Common myeloid progenitor, CD34-positive (primary cell): ENCODE data around the gene PDE8A.
A peak's percentile ranks its signal among the peaks of the same experiment; 100 is the strongest.

Experiments used
- CTCF ChIA-PET: fragments of 350-600 bp; sonication (Branson Sonifier 250); formaldehyde crosslinking; loops from one replicate; lab custom pipeline; 2021; ENCODE audit warnings: antibody characterized with exemption; lab: Charles Lee
- POLR2A ChIA-PET: fragments of 350-600 bp; sonication (Branson Sonifier 250); formaldehyde crosslinking; loops from one replicate; lab custom pipeline; 2021; ENCODE audit warnings: antibody characterized with exemption; lab: Charles Lee
- DNase-seq, 3 donors: peaks; one replicate each; pipeline versions ENCODE4 v3.0.0 to v3.0.0-alpha.2; 2013
- H3K27ac ChIP-seq, 2 experiments: 1 replicate in 1 of 2; 2 replicates in 1 of 2; pipeline ENCODE4 v1.7.0; 2013; ENCODE audit warnings: inconsistent platforms in 2 of 2, low read length in 2 of 2, mild to moderate bottlenecking in 2 of 2, low read depth in 1 of 2, moderate library complexity in 1 of 2; ENCODE audit not compliant: severe bottlenecking in 2 of 2, insufficient read depth in 1 of 2, poor library complexity in 1 of 2
- H3K27me3 ChIP-seq, 5 experiments: replicated peaks in 2 of 5; 1 replicate in 3 of 5; 2 replicates in 2 of 5; pipeline versions ENCODE4 v1.6.1 to v1.7.0; 2013; ENCODE audit warnings: low read length in 4 of 5, mild to moderate bottlenecking in 2 of 5, moderate library complexity in 2 of 5, inconsistent platforms in 1 of 5; ENCODE audit not compliant: insufficient read depth in 5 of 5, control insufficient read depth in 4 of 5
- H3K36me3 ChIP-seq, 4 experiments: 1 replicate in 2 of 4; 2 replicates in 2 of 4; pipeline versions ENCODE4 v1.6.1 to v1.7.0; 2013; ENCODE audit warnings: low read length in 3 of 4, control low read depth in 1 of 4, mild to moderate bottlenecking in 1 of 4; ENCODE audit not compliant: control insufficient read depth in 4 of 4, insufficient read depth in 4 of 4
- H3K4me1 ChIP-seq, 4 experiments: 1 replicate in 3 of 4; 2 replicates in 1 of 4; pipeline versions ENCODE4 v1.6.1 to v1.7.1; 2013; ENCODE audit warnings: low read length in 3 of 4, mild to moderate bottlenecking in 3 of 4, control low read depth in 1 of 4, inconsistent platforms in 1 of 4, moderate library complexity in 1 of 4; ENCODE audit not compliant: control insufficient read depth in 4 of 4, insufficient read depth in 4 of 4; ENCODE audit errors: control extremely low read depth in 1 of 4
- H3K4me3 ChIP-seq, 7 experiments: 1 replicate in 4 of 7; 2 replicates in 3 of 7; pipeline versions ENCODE4 v1.5.1 to v1.7.0; 2013; ENCODE audit warnings: mild to moderate bottlenecking in 7 of 7, low read length in 6 of 7, moderate library complexity in 6 of 7, inconsistent platforms in 2 of 7, low read depth in 2 of 7, control low read depth in 1 of 7; ENCODE audit not compliant: insufficient read depth in 4 of 7, control insufficient read depth in 1 of 7; ENCODE audit errors: extremely low read depth in 1 of 7
- H3K9me3 ChIP-seq, 5 experiments: 1 replicate in 4 of 5; 2 replicates in 1 of 5; pipeline versions ENCODE4 v1.6.1 to v1.7.1; 2013; ENCODE audit warnings: low read length in 4 of 5, mild to moderate bottlenecking in 2 of 5, inconsistent platforms in 1 of 5, low read depth in 1 of 5, moderate library complexity in 1 of 5; ENCODE audit not compliant: control insufficient read depth in 4 of 5, insufficient read depth in 2 of 5; ENCODE audit errors: control extremely low read depth in 1 of 5
- WGBS: methylation state at CpG from one replicate; pipeline ENCODE4 v1.1.5; 2013; ENCODE audit not compliant: insufficient coverage; 5-methylcytosine and 5-hydroxymethylcytosine counted together

The PDE8A gene

DNA sequence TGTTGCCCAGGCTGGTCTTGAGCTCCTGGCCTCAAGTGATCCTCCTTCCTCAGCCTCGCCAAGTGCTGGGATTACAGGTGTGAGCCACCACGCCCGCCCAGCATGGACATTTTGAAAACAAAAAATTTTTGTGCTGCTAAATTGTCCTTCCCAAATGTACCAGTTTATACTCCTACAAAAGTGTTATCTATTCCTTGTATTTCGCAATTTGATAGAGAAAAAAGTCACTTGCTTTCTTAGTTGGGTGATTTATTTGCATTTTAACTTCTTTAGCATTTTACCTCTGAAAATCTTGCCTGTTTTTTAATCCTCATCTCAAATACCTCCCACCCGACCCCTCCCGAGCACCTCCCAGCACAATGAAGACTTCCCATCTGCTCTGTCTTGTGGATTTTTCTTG is 46.8 kb downstream of the PDE8A start:
- Histone ChIP-seq H3K27me3 (no peaks in the 10 kb centered on the region), H3K4me3 (no peak overlapping the region), H3K27ac (no peak overlapping the region), H3K4me1 (peaks cover 0 to 16% (median 3%) of the 10 kb centered on the region in 4 experiments), H3K36me3 (no peaks in the 10 kb centered on the region), H3K9me3 (no peaks in the 10 kb centered on the region)
- ChIA-PET POLR2A (no interaction called here), CTCF (interaction anchor here (1.1 kb wide), 1 partner anchor 10 kb away, joined by 3 read pairs; no protein-coding TSS in a partner anchor)
- 94% methylated on average over 3 of the region's 6 CpGs for WGBS
- DNase-seq = no peak

DNA sequence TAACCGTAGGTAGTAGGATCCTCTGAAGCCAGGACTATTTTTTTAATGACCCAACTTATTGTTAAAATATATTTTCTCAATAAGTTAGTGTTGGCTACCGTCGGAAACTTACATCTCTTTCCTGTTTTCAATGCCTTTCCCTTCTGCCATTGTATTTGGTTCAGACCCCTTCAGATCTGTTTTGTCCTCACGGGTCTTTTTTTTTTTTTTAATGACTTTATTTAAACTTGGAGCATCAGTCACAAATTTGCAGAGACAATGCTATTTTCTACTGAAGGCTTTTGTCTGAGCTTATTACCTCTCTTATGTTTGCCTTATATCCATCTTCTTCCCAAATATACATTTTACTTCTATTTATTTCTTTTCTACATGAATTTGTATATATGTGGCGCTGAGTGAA is 47.6 kb downstream of the PDE8A start:
- DNase-seq = no peak
- H3K4me3 ChIP-seq = no peak overlapping the region
- no peak overlapping the region for H3K27ac ChIP-seq
- ChIA-PET CTCF (interaction anchor here (3.5 kb wide), 1 partner anchor 15 kb away, joined by 16 read pairs; no protein-coding TSS in a partner anchor), POLR2A (no interaction called here)
- H3K27me3 ChIP-seq = no peaks in the 10 kb centered on the region
- WGBS = no CpG with 5 or more reads among the region's 5 CpGs
- H3K9me3 ChIP-seq = no peaks in the 10 kb centered on the region
- H3K4me1 ChIP-seq = peaks cover 0 to 14% (median 3%) of the 10 kb centered on the region in 4 experiments
- no peaks in the 10 kb centered on the region for H3K36me3 ChIP-seq

DNA sequence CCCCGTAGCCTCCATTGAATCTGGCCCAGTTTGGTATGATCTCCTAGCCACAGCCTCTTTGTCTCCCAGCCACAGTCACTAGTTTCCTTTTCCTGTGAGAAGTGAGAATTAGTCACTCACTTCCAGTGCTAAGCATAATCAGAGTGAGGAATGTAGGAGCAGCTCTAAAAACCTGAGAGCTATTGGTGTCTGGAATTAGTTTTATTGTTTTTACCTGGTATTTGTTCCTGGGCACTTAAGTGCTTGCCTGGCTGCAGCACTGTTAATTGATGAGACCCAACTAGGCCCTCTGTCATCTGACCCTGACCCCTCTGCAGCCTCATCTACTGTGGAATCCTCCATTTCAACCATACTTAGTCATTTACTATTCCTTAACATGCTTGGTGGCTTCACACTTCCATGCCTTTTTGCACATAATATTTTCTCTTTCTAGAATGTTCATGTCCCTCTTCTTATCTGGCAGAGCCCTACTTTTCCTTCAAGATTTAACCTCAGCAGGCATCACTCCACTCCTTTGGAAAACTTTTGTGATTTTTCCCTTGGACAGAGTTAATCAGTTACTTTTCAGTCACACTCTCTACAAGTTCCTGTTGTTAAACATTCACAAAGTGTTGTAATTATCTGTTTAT is 48.8 kb downstream of the PDE8A start:
- WGBS = 33% methylated on average over 1 of the region's 1 CpG
- Histone ChIP-seq H3K4me1 (peaks cover 0 to 14% (median 3%) of the 10 kb centered on the region in 4 experiments), H3K9me3 (no peaks in the 10 kb centered on the region), H3K27me3 (no peaks in the 10 kb centered on the region), H3K27ac (no peak overlapping the region), H3K36me3 (no peaks in the 10 kb centered on the region), H3K4me3 (no peak overlapping the region)
- CTCF ChIA-PET = interaction anchor here (3.5 kb wide), 1 partner anchor 14 kb away, joined by 16 read pairs; no protein-coding TSS in a partner anchor
- POLR2A ChIA-PET = no interaction called here
- DNase-seq = peak in 2 of 3 donors; percentile 23 to 36

DNA sequence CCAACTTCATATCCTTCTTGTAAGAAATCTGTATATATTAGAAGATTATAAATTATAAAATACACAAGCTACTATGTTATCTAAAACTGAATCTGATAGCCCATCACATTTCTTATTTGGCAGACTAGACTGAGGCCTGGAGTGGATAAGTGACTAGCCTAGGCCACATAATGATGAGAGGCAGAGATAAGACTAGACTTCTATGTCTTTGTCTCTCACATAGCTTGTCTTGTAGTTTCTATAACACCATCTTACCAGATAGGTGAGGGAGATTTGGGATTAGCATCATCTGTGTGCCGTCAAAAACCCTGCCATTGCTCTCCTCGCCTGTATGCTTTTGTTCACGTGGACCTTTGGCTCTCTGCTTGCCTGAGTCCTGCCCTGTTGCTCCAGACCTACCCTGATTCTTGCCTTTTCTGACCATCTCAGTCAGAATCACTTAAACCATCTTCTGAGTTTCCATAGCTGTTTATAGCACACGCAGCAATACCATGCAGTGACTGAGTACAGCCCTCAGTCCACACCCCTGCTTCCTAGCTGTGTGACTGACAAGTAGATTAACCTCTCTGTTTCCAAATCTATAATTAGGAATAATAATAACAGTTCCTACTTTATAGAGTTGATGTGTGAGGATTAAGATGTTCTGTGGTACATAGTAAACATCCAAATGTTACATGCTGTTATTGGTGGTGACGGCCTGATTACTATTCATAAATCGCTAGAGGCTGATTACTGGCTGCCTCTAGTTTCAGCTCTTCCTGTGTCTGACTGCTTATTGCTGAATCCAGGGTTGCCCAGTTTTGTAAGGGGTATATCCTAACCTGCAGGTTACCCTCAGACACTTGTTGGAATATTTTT is 49.7 kb downstream of the PDE8A start:
- WGBS = 95% methylated on average over 5 of the region's 6 CpGs
- Histone ChIP-seq H3K9me3 (no peaks in the 10 kb centered on the region), H3K27me3 (no peaks in the 10 kb centered on the region), H3K4me1 (peaks cover 0 to 15% (median 3%) of the 10 kb centered on the region in 4 experiments), H3K27ac (no peak overlapping the region), H3K36me3 (no peaks in the 10 kb centered on the region), H3K4me3 (no peak overlapping the region)
- DNase-seq = no peak
- ChIA-PET POLR2A (no interaction called here), CTCF (interaction anchor here (0.7 to 3.5 kb wide), 4 partner anchors 13 to 48 kb away, joined by 3 to 16 read pairs (median 4); no protein-coding TSS in a partner anchor)

DNA sequence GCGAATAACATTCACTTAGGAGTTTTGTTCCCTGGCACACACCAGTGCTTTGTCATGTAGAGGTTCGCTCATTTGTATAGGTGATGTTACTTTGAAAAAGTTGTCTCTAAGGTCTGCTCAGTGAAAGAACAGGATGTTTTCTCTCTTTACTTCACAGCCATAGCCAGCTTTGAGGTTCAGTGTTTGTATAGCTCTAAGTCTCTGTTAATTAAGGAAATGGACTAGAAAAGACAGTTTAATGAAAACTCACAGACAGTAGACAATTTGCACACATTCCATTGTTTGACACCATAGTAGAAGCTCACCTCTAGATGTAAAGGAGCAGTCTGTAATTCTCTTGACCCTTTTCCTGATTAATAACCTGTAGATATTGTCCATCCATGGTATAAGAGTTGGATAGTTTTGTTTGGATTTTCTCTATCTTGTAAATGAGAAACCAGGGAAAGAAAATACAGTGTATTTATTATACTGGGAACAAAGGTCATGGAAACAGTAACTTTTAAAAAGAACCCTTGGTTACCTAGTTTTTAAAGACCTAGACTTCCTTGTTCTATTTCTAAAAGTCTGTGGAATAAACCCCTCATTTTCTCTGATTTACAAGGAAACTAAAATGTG is 50.4 kb downstream of the PDE8A start:
- H3K27me3 ChIP-seq = no peaks in the 10 kb centered on the region
- POLR2A ChIA-PET = no interaction called here
- H3K4me3 ChIP-seq = no peak overlapping the region
- no peaks in the 10 kb centered on the region for H3K36me3 ChIP-seq
- H3K9me3 ChIP-seq = no peaks in the 10 kb centered on the region
- H3K4me1 ChIP-seq = peaks cover 0 to 17% (median 3%) of the 10 kb centered on the region in 4 experiments
- H3K27ac ChIP-seq = no peak overlapping the region
- CTCF ChIA-PET = interaction anchor here (0.7 to 3.5 kb wide), 4 partner anchors 13 to 49 kb away, joined by 3 to 16 read pairs (median 4); no protein-coding TSS in a partner anchor
- 100% methylated on average over 2 of the region's 2 CpGs for WGBS
- no peak for DNase-seq

DNA sequence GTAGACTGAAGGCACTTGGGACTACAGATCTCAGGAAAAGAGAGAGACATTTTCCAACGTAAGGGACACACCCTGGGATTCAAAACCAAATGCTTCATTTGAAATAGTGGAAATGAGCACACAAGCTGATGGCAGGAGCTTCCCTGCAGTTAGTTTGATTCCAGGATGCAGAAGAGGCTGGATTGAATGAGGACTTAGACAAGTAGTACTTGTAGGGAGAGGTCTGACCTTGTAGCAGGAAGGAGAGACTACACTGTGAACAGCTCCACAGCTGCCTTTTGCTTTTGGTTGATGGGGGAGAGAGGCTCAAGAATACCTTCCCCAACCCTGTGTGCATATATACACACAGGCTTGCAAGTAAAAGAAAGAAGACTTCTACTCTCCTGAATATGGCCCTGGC is 51.5 kb downstream of the PDE8A start:
- Histone ChIP-seq H3K27me3 (no peaks in the 10 kb centered on the region), H3K4me1 (peaks cover 0 to 15% (median 3%) of the 10 kb centered on the region in 4 experiments), H3K36me3 (no peaks in the 10 kb centered on the region), H3K27ac (no peak overlapping the region), H3K9me3 (no peaks in the 10 kb centered on the region), H3K4me3 (no peak overlapping the region)
- 78% methylated on average over 1 of the region's 1 CpG for WGBS
- POLR2A ChIA-PET = no interaction called here
- CTCF ChIA-PET = no interaction called here
- no peak for DNase-seq
